ENCODE data around the gene PHACTR1.

DNA sequence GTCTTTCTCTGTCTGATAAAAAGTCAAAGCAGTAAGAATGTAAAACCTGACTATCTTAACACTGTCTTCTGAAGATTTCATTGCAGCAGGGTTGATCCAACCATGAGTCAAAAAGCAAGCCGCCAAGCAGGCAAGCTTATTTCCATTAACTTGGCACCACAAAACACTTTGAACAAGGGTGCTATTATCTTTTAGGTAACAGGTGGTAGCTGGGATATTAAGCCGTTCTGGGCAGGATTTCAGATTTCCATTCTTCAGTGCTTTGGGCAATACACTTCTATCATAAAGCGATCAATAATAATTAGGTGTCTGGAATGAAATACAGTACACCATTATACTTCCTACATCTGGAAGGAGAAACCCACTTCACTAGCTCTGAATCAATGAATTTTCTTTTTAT, 429.9 kb downstream of the PHACTR1 start:
- TF ChIP-seq YY1 (IDR thresholded peaks at IDR 0.05): no peak
- TF ChIP-seq, protein P1, sequence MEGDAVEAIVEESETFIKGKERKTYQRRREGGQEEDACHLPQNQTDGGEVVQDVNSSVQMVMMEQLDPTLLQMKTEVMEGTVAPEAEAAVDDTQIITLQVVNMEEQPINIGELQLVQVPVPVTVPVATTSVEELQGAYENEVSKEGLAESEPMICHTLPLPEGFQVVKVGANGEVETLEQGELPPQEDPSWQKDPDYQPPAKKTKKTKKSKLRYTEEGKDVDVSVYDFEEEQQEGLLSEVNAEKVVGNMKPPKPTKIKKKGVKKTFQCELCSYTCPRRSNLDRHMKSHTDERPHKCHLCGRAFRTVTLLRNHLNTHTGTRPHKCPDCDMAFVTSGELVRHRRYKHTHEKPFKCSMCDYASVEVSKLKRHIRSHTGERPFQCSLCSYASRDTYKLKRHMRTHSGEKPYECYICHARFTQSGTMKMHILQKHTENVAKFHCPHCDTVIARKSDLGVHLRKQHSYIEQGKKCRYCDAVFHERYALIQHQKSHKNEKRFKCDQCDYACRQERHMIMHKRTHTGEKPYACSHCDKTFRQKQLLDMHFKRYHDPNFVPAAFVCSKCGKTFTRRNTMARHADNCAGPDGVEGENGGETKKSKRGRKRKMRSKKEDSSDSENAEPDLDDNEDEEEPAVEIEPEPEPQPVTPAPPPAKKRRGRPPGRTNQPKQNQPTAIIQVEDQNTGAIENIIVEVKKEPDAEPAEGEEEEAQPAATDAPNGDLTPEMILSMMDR (IDR thresholded peaks at IDR 0.05; ENCODE audit: low read depth, low read length, missing input control): no peak
- no peak for TF ChIP-seq RAD21 (IDR thresholded peaks at IDR 0.05)
- no peak for TF ChIP-seq JUND (IDR thresholded peaks at IDR 0.05)
- TF ChIP-seq, protein P2, sequence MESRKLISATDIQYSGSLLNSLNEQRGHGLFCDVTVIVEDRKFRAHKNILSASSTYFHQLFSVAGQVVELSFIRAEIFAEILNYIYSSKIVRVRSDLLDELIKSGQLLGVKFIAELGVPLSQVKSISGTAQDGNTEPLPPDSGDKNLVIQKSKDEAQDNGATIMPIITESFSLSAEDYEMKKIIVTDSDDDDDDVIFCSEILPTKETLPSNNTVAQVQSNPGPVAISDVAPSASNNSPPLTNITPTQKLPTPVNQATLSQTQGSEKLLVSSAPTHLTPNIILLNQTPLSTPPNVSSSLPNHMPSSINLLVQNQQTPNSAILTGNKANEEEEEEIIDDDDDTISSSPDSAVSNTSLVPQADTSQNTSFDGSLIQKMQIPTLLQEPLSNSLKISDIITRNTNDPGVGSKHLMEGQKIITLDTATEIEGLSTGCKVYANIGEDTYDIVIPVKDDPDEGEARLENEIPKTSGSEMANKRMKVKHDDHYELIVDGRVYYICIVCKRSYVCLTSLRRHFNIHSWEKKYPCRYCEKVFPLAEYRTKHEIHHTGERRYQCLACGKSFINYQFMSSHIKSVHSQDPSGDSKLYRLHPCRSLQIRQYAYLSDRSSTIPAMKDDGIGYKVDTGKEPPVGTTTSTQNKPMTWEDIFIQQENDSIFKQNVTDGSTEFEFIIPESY (IDR thresholded peaks at IDR 0.05): no peak
- TF ChIP-seq, protein P3, sequence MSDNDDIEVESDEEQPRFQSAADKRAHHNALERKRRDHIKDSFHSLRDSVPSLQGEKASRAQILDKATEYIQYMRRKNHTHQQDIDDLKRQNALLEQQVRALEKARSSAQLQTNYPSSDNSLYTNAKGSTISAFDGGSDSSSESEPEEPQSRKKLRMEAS (IDR thresholded peaks at IDR 0.05): no peak
- TF ChIP-seq, protein P4, sequence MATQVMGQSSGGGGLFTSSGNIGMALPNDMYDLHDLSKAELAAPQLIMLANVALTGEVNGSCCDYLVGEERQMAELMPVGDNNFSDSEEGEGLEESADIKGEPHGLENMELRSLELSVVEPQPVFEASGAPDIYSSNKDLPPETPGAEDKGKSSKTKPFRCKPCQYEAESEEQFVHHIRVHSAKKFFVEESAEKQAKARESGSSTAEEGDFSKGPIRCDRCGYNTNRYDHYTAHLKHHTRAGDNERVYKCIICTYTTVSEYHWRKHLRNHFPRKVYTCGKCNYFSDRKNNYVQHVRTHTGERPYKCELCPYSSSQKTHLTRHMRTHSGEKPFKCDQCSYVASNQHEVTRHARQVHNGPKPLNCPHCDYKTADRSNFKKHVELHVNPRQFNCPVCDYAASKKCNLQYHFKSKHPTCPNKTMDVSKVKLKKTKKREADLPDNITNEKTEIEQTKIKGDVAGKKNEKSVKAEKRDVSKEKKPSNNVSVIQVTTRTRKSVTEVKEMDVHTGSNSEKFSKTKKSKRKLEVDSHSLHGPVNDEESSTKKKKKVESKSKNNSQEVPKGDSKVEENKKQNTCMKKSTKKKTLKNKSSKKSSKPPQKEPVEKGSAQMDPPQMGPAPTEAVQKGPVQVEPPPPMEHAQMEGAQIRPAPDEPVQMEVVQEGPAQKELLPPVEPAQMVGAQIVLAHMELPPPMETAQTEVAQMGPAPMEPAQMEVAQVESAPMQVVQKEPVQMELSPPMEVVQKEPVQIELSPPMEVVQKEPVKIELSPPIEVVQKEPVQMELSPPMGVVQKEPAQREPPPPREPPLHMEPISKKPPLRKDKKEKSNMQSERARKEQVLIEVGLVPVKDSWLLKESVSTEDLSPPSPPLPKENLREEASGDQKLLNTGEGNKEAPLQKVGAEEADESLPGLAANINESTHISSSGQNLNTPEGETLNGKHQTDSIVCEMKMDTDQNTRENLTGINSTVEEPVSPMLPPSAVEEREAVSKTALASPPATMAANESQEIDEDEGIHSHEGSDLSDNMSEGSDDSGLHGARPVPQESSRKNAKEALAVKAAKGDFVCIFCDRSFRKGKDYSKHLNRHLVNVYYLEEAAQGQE (IDR thresholded peaks at IDR 0.05): no peak
- no peak for TF ChIP-seq HNF4G (IDR thresholded peaks at IDR 0.05)
- TF ChIP-seq, protein P5, sequence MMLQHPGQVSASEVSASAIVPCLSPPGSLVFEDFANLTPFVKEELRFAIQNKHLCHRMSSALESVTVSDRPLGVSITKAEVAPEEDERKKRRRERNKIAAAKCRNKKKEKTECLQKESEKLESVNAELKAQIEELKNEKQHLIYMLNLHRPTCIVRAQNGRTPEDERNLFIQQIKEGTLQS (IDR thresholded peaks at IDR 0.05): no peak
- no peak for TF ChIP-seq HNF4A (conservative IDR thresholded peaks at IDR 0.05)
- TF ChIP-seq GABPA (IDR thresholded peaks at IDR 0.05 in 1 of 2, conservative IDR thresholded peaks at IDR 0.05 in 1 of 2): no peak
- no peak for TF ChIP-seq RXRA (IDR thresholded peaks at IDR 0.05)
- no peak for TF ChIP-seq FOXA1 (IDR thresholded peaks at IDR 0.05)

Measured in liver (tissue), 3 donors.